OCI-LY3 (cell line): ENCODE measurements around the gene KIF2A.

Source experiments
- H2AFZ ChIP-seq: fragments of 200-600, 300-600 bp; shearing (Covaris generic); 2 replicates; pipeline ENCODE4 v1.6.0; 2014; ENCODE audit warnings: antibody characterized with exemption, low read depth, low read length
- H3K27ac ChIP-seq: fragments of 200-600, 300-600 bp; sonication (generic); 2 replicates; pipeline ENCODE4 v1.5.1; 2014; ENCODE audit warnings: mild to moderate bottlenecking, low read length, moderate library complexity, mixed read lengths
- H3K27me3 ChIP-seq: fragments of 200-600, 300-600 bp; sonication (generic); 2 replicates; pipeline ENCODE4 v1.6.1; 2014; ENCODE audit warnings: low read depth, low read length, mixed read lengths
- H3K36me3 ChIP-seq: fragments of 200-600, 300-600 bp; sonication (generic); replicated peaks from 2 replicates; pipeline ENCODE3; 2014; ENCODE audit warnings: low read depth, low read length, mixed read lengths
- H3K4me1 ChIP-seq: fragments of 300-600, 200-600 bp; sonication (generic); 2 replicates; pipeline ENCODE4 v1.6.1; 2014; ENCODE audit warnings: low read length, mixed read lengths
- H3K4me2 ChIP-seq: fragments of 200-600, 300-600 bp; sonication (generic); 2 replicates; pipeline ENCODE4 v1.6.1; 2014; ENCODE audit warnings: low read length, mixed read lengths
- H3K4me3 ChIP-seq: fragments of 300-600, 200-600 bp; sonication (generic); 2 replicates; pipeline ENCODE4 v1.5.1; 2014; ENCODE audit warnings: antibody characterized with exemption, mild to moderate bottlenecking, low read length, moderate library complexity
- H3K79me2 ChIP-seq: fragments of 300-600, 200-600 bp; shearing (Covaris generic); 2 replicates; pipeline ENCODE4 v1.6.1; 2014; ENCODE audit warnings: mild to moderate bottlenecking, low read length, mixed read lengths
- H3K9ac ChIP-seq: fragments of 300-600, 200-600 bp; shearing (Covaris generic); 2 replicates; pipeline ENCODE4 v1.6.0; 2014; ENCODE audit warnings: mild to moderate bottlenecking, low read length, moderate library complexity
- H3K9me3 ChIP-seq: fragments of 200-600, 300-600 bp; shearing (Covaris generic); 2 replicates; pipeline ENCODE4 v1.6.1; 2014; ENCODE audit warnings: low read length, mixed read lengths; ENCODE audit not compliant: insufficient read depth
- H4K20me1 ChIP-seq: fragments of 200-600, 300-600 bp; sonication (generic); 2 replicates; pipeline ENCODE4 v1.6.1; 2016; ENCODE audit warnings: low read length, mixed read lengths; ENCODE audit not compliant: insufficient read depth
- CTCF ChIP-seq: fragments of 200-600, 300-600 bp; sonication (generic); IDR thresholded peaks from 2 replicates; pipeline ENCODE4 v1.5.1; 2014; ENCODE audit warnings: antibody characterized with exemption, low read length, low read depth
- EZH2phosphoT487 ChIP-seq: fragments of 200-600 bp; shearing (Covaris generic); IDR thresholded peaks from 2 replicates; pipeline ENCODE4 v1.6.1; 2018; ENCODE audit warnings: antibody characterized with exemption, mixed run types, low read depth

Gene KIF2A

DNA sequence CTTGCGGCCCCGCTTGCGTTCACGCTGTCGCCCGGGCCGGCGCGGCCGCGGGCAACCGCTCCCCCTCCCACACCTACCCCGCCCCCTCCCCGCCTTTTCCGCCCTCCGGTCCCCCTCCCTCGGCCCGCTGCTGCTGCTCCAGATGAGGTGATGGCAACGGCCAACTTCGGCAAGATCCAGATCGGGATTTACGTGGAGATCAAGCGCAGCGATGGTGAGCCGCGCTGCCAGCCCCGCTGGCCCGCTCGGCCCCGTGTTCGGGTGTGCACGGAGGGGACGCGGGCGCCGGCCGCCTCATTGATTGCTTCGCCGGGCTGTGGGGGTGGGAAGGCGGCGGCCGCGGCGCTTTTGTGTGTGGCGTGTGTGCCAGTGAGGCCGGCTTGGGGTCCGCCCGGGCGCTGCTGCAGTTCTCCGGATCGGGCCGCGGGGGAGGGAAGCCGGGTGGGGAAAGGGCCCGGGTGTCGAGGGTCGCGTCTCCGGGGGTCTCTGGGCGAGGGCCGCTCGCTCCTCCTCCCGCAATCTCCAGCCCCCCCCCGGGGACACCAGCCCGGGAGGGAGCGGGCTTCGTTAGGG, 403 bp downstream of the KIF2A start:
- Histone ChIP-seq H3K9me3 (no peaks in the 10 kb centered on the region), H2AFZ (no peak overlapping the region), H3K27me3 (no peaks in the 10 kb centered on the region), H3K4me2 (peak overlapping the region; percentile 82), H3K9ac (peak overlapping the region; percentile 89), H3K4me1 (peaks cover 22% of the 10 kb centered on the region), H3K4me3 (peak overlapping the region; percentile 90), H3K27ac (peak overlapping the region; percentile 76), H3K36me3 (peaks cover 12% of the 10 kb centered on the region), H4K20me1 (peaks cover 37% of the 10 kb centered on the region), H3K79me2 (peaks cover 52% of the 10 kb centered on the region)
- no peak for TF ChIP-seq EZH2phosphoT487
- TF ChIP-seq CTCF: no peak

DNA sequence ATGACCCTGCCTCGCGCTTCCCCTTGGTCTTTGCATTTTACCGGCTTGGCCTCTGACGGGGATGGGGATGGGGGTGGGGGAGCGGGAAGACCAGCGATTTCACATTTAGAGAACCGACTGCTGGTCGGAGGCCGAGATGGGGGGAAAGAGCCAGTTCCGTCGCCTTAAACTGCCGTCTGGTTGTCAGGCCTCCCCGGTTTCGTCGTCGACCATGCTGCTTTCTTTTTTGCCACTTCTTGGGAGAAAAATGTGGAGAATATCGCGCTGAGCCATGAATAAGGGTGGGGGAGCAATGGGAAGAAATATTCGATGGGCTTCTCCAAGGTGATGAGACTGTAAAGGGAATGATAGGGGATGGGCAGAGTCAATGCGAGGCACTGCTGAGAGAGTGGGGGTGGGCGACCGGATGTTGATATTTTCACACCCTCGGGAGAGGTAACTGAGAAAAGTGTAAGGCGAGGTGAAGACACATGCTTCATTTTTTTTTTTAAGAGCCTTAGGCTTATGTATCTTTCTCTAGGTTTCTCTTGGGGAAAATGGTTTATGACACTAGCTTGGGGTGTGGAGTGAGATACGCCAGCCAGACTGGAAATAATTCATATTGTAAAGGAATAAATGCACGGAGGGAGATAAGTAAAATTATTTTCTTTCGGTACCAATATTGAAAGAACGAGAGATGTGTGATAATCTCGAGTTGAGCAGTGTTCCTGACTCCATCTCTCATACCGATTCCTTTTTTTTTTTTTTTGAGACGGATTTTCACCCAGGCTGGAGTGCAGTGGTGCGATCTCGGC, 1.1 kb downstream of the KIF2A start:
- Histone ChIP-seq H4K20me1 (peaks cover 44% of the 10 kb centered on the region), H3K27me3 (no peaks in the 10 kb centered on the region), H2AFZ (no peak overlapping the region)

GRCh38 chr5:62308439-62308838, 2.4 kb downstream of the KIF2A start:
- H4K20me1 ChIP-seq: peaks cover 55% of the 10 kb centered on the region
- H3K27ac ChIP-seq: no peak overlapping the region
- no peak overlapping the region for H3K4me2 ChIP-seq
- H3K79me2 ChIP-seq: peaks cover 72% of the 10 kb centered on the region
- H3K9ac ChIP-seq: no peak overlapping the region
- peaks cover 12% of the 10 kb centered on the region for H3K36me3 ChIP-seq
- no peaks in the 10 kb centered on the region for H3K27me3 ChIP-seq
- H3K9me3 ChIP-seq: no peaks in the 10 kb centered on the region
- peaks cover 22% of the 10 kb centered on the region for H3K4me1 ChIP-seq
- no peak overlapping the region for H3K4me3 ChIP-seq
- H2AFZ ChIP-seq: no peak overlapping the region
- TF ChIP-seq CTCF: no peak
- no peak for TF ChIP-seq EZH2phosphoT487

More for the DNA sequence above, 1.1 kb downstream of the KIF2A start:
- Histone ChIP-seq H3K27ac (peak overlapping the region; percentile 76), H3K4me1 (peaks cover 22% of the 10 kb centered on the region), H3K9me3 (no peaks in the 10 kb centered on the region), H3K36me3 (peaks cover 12% of the 10 kb centered on the region), H3K9ac (peak overlapping the region; percentile 89), H3K4me2 (peak overlapping the region; percentile 82), H3K79me2 (peaks cover 59% of the 10 kb centered on the region), H3K4me3 (peak overlapping the region; percentile 90)
- TF ChIP-seq CTCF (no peak), EZH2phosphoT487 (no peak)

DNA sequence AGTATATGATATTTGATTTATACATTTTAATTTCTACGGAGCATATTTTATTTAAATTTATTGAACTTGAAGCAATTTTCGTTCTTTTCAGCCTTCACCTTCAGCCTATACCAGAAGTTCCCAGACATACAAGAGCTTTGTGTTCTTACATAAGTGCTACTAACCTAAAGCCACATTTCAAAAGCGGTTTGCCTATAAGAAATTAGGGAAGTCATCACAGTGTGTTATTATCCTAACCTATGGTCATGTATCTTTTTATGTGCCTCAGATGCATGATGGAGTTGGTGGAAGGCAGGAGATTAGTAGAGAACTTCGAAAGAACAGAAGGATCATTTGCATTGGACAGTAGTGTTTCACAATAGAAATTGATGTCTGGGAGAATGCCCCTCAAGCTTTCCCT, 3.1 kb downstream of the KIF2A start:
- no peaks in the 10 kb centered on the region for H3K27me3 ChIP-seq
- no peak overlapping the region for H3K9ac ChIP-seq
- H3K4me1 ChIP-seq: peaks cover 22% of the 10 kb centered on the region
- no peak for TF ChIP-seq EZH2phosphoT487
- TF ChIP-seq CTCF: no peak
- no peak overlapping the region for H3K27ac ChIP-seq
- peaks cover 79% of the 10 kb centered on the region for H3K79me2 ChIP-seq
- H3K9me3 ChIP-seq: no peaks in the 10 kb centered on the region
- peaks cover 61% of the 10 kb centered on the region for H4K20me1 ChIP-seq
- no peak overlapping the region for H3K4me3 ChIP-seq
- no peak overlapping the region for H2AFZ ChIP-seq
- H3K36me3 ChIP-seq: peaks cover 12% of the 10 kb centered on the region
- H3K4me2 ChIP-seq: no peak overlapping the region
